ENCODE data around the gene TXN2.
"Not testable (repeated sequence)": the region's sequence is repeated elsewhere in the genome, so short reads cannot be mapped to it uniquely, and the experiment has no call there.

TXN2 gene

DNA sequence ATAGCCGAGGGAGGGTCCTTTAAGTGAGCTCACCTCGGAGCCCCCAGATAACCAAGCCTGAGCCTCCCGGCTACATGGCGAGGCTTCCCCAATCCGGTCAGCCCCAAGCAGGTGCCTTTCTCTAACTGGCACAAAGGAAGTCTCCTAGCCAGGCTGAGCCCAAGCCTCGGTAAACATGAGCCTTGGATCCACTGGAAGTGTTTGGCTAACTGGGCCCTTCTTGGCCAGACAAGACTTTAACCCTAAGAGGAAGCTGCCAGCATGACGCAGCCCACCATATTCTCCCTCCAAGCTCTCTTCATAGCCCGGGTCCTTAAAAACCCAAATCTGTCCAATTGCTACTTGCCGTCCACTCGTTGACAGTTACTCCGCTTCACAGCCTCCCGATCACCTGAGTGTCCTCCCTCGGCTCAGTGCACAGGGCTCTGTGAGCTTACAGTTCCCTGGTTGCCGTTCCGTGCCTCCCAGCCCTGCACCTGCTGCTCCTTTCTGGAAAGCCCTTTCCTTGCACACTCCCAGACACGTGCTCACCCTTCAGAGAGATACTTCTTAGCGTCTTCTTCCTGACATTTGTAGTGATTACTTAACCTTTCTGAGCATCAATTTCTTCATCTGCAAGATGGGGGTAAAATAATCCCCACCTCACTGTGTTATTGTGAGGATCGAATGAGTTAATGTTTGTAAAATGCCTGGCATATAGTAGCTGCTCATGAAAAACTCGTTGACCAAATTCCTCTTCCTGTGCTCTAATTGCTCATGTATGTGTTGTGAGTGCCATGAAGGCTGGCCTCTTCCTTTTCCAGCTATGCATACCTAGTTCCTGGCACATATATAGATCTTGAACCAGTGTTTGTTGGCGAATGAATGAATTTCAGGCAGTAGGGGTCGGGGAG, 25.6 kb downstream of the TXN2 start:
- no peak for DNase-seq
- TF ChIP-seq GATA1 (IDR thresholded peaks at IDR 0.05; ENCODE audit: low read depth, low read length) = no peak
- TF ChIP-seq POLR2A (IDR thresholded peaks at IDR 0.05; ENCODE audit: low read length) = no peak

GRCh38 chr22:36454916-36455570, 26.4 kb downstream of the TXN2 start:
- TF ChIP-seq GATA1 (IDR thresholded peaks at IDR 0.05; ENCODE audit: low read depth, low read length) = no peak
- peak; percentile 79 for TF ChIP-seq POLR2A (IDR thresholded peaks at IDR 0.05; ENCODE audit: low read length)

GRCh38 chr22:36453855-36454378, 27.5 kb downstream of the TXN2 start:
- DNase-seq = no peak
- no peak for TF ChIP-seq POLR2A (IDR thresholded peaks at IDR 0.05; ENCODE audit: low read length)
- no peak for TF ChIP-seq GATA1 (IDR thresholded peaks at IDR 0.05; ENCODE audit: low read depth, low read length)

More at GRCh38 chr22:36454916-36455570, 26.4 kb downstream of the TXN2 start:
- peak; percentile 95 to 96 for DNase-seq

- not testable (repeated sequence) for DNase-seq
Observed at GRCh38 chr22:36452978-36453607, 28.3 kb downstream of the TXN2 start.

DNA sequence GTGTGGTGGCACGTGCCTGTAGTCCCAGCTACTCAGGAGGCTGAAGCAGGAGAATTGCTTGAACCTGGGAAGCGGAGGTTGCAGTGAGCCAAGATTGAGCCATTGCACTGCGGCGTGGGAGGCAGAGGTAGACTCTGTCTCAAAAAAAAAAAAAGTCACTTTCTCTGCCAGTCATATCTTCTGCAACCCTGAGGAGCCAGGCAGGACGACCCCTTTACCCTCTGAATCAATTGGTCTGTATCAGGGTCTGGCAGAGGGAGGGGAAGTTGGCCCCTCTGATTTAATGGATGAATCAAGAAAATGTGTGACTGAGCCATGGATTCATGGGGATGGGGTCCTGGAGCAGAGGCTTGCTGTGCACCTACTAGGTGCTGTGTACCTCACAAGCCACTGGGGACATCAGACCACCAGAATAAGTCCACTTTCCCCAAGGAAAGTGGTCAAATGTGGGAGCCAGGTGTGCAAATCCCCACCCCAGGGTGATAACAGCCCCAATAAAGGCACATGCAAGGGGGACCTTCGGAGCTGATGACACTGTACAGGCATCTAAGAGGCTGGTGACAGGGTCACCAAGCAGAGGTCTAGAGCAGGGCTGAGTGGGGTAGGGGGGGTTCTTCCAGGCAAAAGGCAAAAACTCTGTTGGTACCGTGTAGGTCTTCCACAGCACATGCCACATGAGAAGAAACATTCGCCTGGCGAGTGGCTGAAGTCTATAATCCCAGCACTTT, 29.0 kb downstream of the TXN2 start:
- no peak for DNase-seq
- TF ChIP-seq POLR2A (IDR thresholded peaks at IDR 0.05; ENCODE audit: low read length) = no peak
- no peak for TF ChIP-seq GATA1 (IDR thresholded peaks at IDR 0.05; ENCODE audit: low read depth, low read length)

- DNase-seq = not testable (repeated sequence)
Observed at GRCh38 chr22:36450923-36451322, 30.5 kb downstream of the TXN2 start.

DNA sequence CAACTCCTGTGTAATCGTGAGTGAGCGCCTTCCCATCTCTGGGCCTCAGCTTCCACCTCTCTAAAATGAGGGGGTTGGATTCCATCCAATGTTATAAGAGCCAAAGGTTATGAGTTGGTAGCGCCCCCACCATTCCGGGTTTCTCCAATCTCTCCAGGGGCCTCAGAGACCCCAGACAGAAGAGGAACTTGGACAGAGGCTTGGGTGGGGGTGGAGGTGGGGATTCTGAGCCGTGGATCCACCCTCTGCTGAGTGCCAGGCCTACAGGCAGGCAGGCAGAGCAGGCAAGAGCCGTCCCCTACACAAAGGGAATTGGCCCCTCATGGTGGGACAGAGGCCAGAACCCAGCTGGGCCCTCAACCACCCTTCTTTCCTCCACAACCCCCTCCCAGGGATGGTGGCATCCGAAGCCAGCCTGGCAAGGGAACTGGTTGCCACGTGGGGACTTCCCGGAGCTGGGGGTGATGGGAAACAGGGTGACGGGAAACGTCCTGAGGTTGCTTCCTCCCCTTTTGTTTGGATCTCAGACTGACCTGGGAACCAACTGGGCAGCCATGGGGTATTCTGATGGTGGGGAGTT, 31.8 kb downstream of the TXN2 start:
- TF ChIP-seq POLR2A (IDR thresholded peaks at IDR 0.05; ENCODE audit: low read length) (no peak), GATA1 (IDR thresholded peaks at IDR 0.05; ENCODE audit: low read depth, low read length) (no peak)

DNA sequence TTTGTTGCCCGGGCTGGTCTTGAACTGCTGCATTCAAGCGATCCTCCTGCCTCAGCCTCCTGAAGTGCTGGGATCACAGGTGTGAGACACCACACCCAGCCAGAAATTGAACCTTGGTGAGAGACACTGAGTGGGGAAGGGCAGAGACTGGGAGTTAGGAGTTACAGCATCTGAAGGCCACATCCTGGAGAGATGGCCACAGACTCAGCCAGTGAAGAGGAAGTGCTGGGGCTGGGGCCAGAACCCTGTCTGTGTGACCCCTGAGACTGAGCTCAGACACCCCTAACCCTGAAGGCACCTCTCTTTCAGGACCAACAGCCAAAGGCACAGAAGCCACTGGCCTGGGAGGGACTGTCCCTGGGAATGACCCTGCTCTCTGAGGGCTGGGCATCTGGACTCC, 33.8 kb downstream of the TXN2 start:
- no peak for DNase-seq
- TF ChIP-seq POLR2A (IDR thresholded peaks at IDR 0.05; ENCODE audit: low read length) = no peak
- no peak for TF ChIP-seq GATA1 (IDR thresholded peaks at IDR 0.05; ENCODE audit: low read depth, low read length)

More for the DNA sequence above, 31.8 kb downstream of the TXN2 start:
- no peak for DNase-seq

DNA sequence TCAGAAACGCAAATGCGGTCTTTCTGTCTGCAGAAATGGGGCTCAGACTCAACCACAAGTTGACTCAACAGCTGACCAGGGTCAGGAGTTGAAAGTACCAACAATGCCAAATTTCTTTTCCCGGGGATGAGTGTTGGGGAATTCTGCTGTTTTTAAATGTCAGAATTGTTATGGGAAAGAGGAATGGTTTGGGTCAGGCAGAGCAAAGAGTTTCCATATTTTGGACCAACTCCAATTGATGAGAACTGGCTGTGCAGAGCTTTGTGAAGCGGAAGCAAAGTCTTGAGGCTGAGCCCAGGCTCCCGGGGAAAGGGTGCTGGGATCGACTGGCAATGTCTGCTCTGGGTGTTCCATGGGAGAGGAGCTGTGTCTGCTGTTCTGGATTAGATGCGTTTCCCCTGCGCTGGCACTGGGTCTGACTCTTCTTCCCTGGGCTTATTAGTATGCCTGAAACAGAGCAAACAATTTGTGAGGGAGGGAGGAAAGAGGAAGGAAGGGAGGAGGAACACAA, 36.2 kb downstream of the TXN2 start:
- no peak for DNase-seq
- TF ChIP-seq POLR2A (IDR thresholded peaks at IDR 0.05; ENCODE audit: low read length) (no peak), GATA1 (IDR thresholded peaks at IDR 0.05; ENCODE audit: low read depth, low read length) (no peak)

GRCh38 chr22:36443198-36443770, 38.2 kb downstream of the TXN2 start:
- DNase-seq = no peak
- no peak for TF ChIP-seq GATA1 (IDR thresholded peaks at IDR 0.05; ENCODE audit: low read depth, low read length)
- no peak for TF ChIP-seq POLR2A (IDR thresholded peaks at IDR 0.05; ENCODE audit: low read length)

- DNase-seq = no peak
- TF ChIP-seq POLR2A (IDR thresholded peaks at IDR 0.05; ENCODE audit: low read length) (no peak), GATA1 (IDR thresholded peaks at IDR 0.05; ENCODE audit: low read depth, low read length) (no peak)
Observed at GRCh38 chr22:36442506-36443197, 38.8 kb downstream of the TXN2 start.

DNA sequence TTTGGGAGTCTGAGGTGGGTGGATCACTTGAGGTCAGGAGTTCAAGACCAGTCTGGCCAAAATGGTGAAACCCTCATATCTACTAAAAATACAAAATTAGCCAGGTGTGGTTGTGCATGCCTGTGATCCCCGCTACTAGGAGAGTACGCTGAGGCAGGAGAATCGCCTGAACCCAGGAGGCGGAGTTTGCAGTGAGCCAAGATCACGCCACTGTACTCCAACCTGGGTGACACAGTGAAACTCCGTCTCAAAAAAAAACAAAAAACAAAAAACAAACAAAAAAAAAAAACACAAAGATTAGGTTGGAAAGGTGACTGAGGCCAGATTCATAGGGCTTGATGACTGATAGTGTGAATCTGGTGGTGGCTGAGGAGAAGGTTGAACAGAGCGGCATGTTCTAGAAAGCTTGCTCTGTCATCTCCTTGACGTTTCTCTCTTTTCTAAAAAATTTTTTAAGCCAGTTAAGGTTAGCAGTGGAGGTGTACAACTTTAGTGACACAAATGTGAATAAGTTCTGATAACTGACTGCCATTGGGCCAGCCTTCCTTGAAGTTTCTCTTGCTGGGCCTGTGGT, 40.9 kb downstream of the TXN2 start:
- no peak for DNase-seq
- TF ChIP-seq POLR2A (IDR thresholded peaks at IDR 0.05; ENCODE audit: low read length) (no peak), GATA1 (IDR thresholded peaks at IDR 0.05; ENCODE audit: low read depth, low read length) (no peak)

Data from erythroblast (primary cell).